ENCODE data around the gene CIAO2A.
"Not testable (repeated sequence)": the region's sequence is repeated elsewhere in the genome, so short reads cannot be mapped to it uniquely, and the experiment has no call there.

Gene CIAO2A

DNA sequence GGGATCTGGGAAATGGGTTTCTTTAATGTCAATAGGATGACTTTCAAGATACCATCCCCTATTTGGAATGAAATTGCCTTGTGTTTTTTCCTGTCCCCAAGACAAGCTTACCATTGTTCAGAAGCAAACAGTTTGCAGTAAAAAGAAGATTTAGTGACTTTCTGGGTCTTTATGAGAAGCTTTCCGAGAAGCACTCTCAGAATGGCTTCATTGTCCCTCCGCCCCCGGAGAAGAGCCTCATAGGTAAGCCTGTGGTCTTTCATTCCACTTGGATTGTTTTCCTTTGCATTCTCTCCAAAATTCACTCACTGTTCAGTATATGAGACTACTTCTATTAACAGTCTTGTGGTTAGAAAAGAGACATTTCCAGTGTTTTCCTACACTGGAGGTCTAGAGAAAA is 32.3 kb upstream of the CIAO2A start:
- peaks cover 4% of the 10 kb centered on the region for H3K4me1 Mint-ChIP-seq (ENCODE audit: low read depth)
- peaks cover 51% of the 10 kb centered on the region for H3K36me3 Mint-ChIP-seq (ENCODE audit: low read depth)
- no peak overlapping the region for H3K4me3 Mint-ChIP-seq
- no peaks in the 10 kb centered on the region for H3K27me3 Mint-ChIP-seq (ENCODE audit: low read depth)
- H3K27ac Mint-ChIP-seq: no peak overlapping the region
- no peaks in the 10 kb centered on the region for H3K9me3 Mint-ChIP-seq
- DNase-seq (ENCODE audit: low spot score): no peak

DNA sequence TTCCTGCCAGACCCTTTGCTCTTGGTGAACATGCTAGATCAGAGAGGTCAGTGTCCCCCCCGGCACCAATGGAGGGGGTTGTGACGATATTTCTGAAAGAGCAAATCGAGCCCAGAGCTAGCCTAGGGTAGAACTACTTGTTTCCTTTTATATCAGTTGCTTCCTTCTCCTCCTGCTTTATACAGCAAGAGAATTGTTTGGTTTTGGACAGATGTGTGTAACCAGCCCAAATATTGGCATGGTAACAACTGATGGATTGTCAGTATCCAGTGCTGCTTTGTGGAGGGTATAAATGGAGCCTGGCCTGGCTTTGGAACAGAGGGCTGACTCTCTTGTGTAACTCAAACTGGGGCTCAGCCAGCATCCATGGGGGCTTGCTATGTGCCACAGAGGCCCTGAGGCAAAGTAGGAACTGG is 29.3 kb upstream of the CIAO2A start:
- H3K27ac Mint-ChIP-seq: no peak overlapping the region
- H3K36me3 Mint-ChIP-seq (ENCODE audit: low read depth): peaks cover 52% of the 10 kb centered on the region
- no peak overlapping the region for H3K4me3 Mint-ChIP-seq
- H3K27me3 Mint-ChIP-seq (ENCODE audit: low read depth): no peaks in the 10 kb centered on the region
- peaks cover 3% of the 10 kb centered on the region for H3K4me1 Mint-ChIP-seq (ENCODE audit: low read depth)
- H3K9me3 Mint-ChIP-seq: no peaks in the 10 kb centered on the region
- no peak for DNase-seq (ENCODE audit: low spot score)

DNA sequence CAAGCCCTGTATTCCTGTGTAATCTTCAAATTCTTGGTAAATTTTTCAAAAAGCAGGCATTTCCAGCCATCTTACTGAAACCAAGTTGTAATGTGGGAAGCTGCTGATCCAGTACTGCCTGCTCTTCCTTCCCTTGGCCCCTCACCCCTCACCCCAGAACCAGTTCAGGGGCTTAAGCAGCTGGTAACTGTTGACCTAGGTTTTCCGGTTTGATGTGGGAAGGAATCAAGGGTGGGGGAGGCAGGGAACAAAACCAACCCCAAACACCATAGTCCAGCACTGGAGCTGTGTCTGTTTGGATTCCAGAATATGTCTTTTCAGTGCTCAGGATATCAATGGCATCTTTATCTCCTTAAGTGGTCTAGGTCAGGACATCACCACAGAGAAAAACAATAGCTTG is 28.8 kb upstream of the CIAO2A start:
- Mint-ChIP-seq H3K27me3 (ENCODE audit: low read depth) (no peaks in the 10 kb centered on the region), H3K27ac (no peak overlapping the region), H3K36me3 (ENCODE audit: low read depth) (peaks cover 50% of the 10 kb centered on the region), H3K9me3 (no peaks in the 10 kb centered on the region), H3K4me1 (ENCODE audit: low read depth) (no peaks in the 10 kb centered on the region), H3K4me3 (no peak overlapping the region)
- DNase-seq (ENCODE audit: low spot score): no peak

DNA sequence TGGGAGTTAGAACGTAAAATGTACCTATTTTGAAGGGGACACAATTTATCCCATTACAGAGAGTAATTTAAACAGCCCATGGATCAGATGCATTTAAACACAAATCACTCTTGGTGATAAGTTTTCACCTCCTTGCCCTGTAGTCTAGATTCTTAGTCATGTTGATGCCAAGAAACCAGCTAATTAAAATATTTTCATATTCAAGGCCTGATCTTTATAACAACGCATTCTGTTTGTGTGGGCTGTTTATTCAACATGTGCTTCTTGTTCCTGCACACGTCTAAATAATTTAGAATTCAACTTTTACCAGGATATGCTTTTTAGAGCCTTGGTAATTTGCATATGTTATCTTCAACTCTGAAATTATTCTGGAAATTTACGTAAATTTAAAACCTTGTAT is 28.0 kb upstream of the CIAO2A start:
- no peak for DNase-seq (ENCODE audit: low spot score)
- Mint-ChIP-seq H3K4me1 (ENCODE audit: low read depth) (no peaks in the 10 kb centered on the region), H3K27me3 (ENCODE audit: low read depth) (no peaks in the 10 kb centered on the region), H3K36me3 (ENCODE audit: low read depth) (peaks cover 48% of the 10 kb centered on the region), H3K27ac (no peak overlapping the region), H3K9me3 (no peaks in the 10 kb centered on the region), H3K4me3 (no peak overlapping the region)

DNA sequence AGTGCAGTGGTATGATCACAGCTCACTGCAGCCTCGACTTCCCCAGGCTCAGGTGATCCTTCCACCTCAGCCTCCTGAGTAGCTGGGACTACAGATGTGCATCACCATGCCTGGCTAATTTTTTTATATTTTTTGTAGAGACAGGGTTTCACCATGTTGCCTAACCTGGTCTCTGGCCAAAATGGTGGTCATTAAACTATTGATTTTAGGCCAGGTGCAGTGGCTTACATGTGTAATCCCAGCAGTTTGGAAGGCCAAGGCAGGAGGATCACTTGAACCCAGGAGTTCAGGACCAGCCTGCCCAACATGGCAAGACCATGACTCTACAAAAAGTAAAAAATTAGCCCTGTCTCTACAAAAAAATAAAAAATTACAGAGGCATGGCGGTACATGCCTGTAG is 26.7 kb upstream of the CIAO2A start:
- H3K4me1 Mint-ChIP-seq (ENCODE audit: low read depth); H3K4me3 Mint-ChIP-seq; DNase-seq (ENCODE audit: low spot score); H3K9me3 Mint-ChIP-seq; H3K27me3 Mint-ChIP-seq (ENCODE audit: low read depth); H3K27ac Mint-ChIP-seq: not testable (repeated sequence)
- peaks cover 45% of the 10 kb centered on the region for H3K36me3 Mint-ChIP-seq (ENCODE audit: low read depth)

DNA sequence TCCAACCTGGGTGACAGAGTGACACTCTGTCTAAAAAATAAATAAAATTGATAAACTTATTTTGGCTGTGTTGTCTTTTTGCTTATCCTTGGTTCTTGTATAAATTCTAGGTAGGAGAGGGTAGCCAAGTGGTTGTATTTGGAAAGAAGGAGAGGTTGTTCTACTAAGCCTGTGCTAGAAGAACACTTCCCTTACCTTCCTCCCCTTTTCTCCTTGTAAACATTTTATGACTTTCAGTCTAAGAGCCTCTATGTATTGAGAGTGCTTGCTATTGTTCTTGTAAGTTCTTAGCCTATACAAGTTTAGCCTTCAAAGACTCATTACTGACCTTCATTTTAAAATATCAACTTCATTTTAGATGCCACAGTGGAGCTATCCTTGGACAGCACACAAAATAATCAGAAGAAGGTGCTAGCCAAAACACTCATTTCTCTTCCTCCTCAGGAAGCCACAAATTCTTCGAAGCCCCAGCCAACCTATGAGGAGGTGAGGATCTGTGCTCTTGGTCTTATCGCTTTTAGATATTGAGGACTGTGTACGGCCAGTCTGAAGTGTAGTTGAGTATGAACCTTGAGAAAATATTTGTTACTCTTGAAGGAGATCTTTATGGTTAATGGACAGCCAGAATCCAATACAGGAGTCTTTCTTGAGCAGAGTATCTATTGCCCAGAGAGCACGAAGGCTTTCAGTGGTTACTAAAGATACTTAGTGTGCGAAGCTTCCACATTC is 24.3 kb upstream of the CIAO2A start:
- no peaks in the 10 kb centered on the region for H3K27me3 Mint-ChIP-seq (ENCODE audit: low read depth)

DNA sequence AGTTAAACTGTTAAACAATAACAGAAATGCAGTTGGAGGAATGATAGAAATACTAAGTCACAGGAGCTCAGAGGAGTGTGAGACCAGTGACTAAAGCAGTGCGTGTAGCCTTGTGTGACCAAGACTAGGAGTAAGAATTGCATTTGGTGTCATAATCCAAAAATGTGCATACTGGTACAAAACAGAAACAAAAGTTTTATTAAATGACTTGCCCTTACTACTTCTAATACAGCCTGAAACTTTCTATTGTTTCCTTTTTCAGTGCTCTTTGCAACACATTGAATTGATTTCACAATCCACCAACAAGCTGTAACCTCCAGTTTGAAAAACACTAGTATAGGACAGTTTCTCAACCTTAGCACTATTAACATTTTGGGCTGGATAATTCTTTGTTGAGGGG is 19.3 kb upstream of the CIAO2A start:
- H3K9me3 Mint-ChIP-seq: no peaks in the 10 kb centered on the region
- DNase-seq (ENCODE audit: low spot score): no peak
- no peak overlapping the region for H3K27ac Mint-ChIP-seq
- no peak overlapping the region for H3K4me3 Mint-ChIP-seq
- no peaks in the 10 kb centered on the region for H3K27me3 Mint-ChIP-seq (ENCODE audit: low read depth)
- H3K36me3 Mint-ChIP-seq (ENCODE audit: low read depth): peaks cover 28% of the 10 kb centered on the region
- peaks cover 18% of the 10 kb centered on the region for H3K4me1 Mint-ChIP-seq (ENCODE audit: low read depth)

More for the DNA sequence above, 24.3 kb upstream of the CIAO2A start:
- Mint-ChIP-seq H3K4me3 (no peak overlapping the region), H3K9me3 (no peaks in the 10 kb centered on the region), H3K4me1 (ENCODE audit: low read depth) (no peaks in the 10 kb centered on the region), H3K27ac (no peak overlapping the region), H3K36me3 (ENCODE audit: low read depth) (peaks cover 47% of the 10 kb centered on the region)
- no peak for DNase-seq (ENCODE audit: low spot score)

DNA sequence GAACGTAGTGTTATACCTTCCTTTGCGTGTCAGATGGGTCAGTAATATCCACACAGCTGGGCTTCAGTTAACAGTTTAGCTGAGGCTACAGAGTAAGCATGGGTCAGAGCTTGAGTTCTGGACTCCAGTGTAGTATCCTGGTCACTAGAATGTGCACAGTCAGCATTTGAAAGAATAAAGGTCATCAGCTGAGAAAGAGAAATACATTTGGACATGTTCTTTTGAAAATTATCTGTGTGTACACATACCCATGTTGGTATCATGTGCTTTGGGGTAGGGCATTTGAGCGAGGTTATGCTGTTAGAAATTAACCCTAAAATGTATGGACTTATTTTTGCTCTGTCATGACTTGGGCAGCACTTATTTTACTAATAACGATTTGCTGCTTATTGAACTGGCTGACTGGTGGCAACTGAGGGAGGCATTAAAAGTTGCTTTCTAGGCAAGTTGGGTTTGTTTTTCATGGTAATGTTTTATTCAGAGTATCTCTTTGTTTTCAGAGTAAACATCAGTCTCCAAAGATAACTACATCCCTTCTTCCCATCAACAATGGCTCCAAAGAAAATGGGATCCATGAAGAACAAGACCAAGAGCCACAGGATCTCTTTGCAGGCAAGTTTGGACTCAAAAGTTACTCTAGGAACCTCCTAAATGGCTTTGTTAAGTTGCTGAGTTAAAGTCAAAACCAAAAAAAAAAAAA is 18.6 kb upstream of the CIAO2A start:
- H3K4me3 Mint-ChIP-seq: no peak overlapping the region
- no peaks in the 10 kb centered on the region for H3K27me3 Mint-ChIP-seq (ENCODE audit: low read depth)
- no peak for DNase-seq (ENCODE audit: low spot score)
- H3K4me1 Mint-ChIP-seq (ENCODE audit: low read depth): peaks cover 18% of the 10 kb centered on the region
- H3K9me3 Mint-ChIP-seq: no peaks in the 10 kb centered on the region
- H3K36me3 Mint-ChIP-seq (ENCODE audit: low read depth): peaks cover 25% of the 10 kb centered on the region
- no peak overlapping the region for H3K27ac Mint-ChIP-seq

DNA sequence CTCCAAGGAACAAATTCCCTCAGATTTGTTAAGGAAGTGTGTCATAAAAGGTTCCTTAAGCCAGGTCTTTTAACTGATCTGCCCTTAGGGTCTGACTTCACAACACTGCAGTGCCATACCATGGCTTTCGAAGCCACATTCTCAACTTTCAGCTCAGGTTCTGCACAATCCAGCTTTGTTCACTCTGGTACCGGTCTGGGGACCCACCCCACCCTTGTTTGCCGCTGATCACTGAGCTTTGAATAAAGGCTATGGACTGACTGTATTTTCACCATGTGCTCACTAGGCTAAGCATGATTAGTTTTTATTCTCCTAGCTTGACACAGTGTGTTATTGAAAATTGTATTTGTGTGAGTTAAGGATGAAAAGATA is 18.0 kb upstream of the CIAO2A start:
- Mint-ChIP-seq H3K9me3 (no peaks in the 10 kb centered on the region), H3K36me3 (ENCODE audit: low read depth) (peaks cover 24% of the 10 kb centered on the region), H3K27me3 (ENCODE audit: low read depth) (no peaks in the 10 kb centered on the region), H3K4me1 (ENCODE audit: low read depth) (peaks cover 20% of the 10 kb centered on the region), H3K4me3 (no peak overlapping the region), H3K27ac (no peak overlapping the region)
- DNase-seq (ENCODE audit: low spot score): no peak

DNA sequence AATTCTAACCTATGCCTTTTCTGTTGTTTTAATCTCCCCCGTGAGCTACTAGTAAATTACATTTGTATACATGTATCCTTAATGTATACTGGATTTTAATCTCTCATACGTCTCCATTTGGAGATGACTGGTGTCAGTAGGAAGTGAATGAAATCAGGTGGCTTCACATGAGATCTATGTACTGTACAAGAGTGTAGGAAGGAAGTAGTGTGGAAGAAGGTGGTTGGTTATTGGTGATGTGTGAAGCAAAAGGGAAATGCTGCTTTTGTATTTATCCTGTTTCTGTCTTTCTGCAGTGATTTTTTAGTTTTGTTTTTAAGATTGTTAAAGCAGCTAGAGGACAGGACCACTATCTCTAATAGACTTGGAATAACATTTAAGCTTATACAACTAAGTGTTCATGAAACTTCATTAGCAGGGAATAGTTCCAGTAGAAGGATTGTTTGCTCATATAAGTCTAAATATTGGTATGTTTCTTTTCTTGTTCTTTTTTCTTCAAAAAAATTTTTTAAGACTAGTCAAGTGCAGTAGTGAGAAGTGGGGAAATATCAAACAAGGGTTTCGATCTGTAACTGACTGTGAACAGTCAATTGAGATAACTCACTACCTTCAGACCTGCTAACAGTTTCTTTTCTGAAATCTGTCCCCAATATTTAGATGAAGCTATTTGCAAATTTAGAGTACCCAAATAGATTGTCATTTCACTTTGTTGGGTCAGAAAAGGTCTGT is 17.5 kb upstream of the CIAO2A start:
- peak overlapping the region; percentile 5 for H3K4me3 Mint-ChIP-seq
- no peak for DNase-seq (ENCODE audit: low spot score)
- peak overlapping the region; percentile 70 for H3K27ac Mint-ChIP-seq
- no peaks in the 10 kb centered on the region for H3K27me3 Mint-ChIP-seq (ENCODE audit: low read depth)
- peaks cover 20% of the 10 kb centered on the region for H3K4me1 Mint-ChIP-seq (ENCODE audit: low read depth)
- H3K9me3 Mint-ChIP-seq: no peaks in the 10 kb centered on the region
- peaks cover 27% of the 10 kb centered on the region for H3K36me3 Mint-ChIP-seq (ENCODE audit: low read depth)

DNA sequence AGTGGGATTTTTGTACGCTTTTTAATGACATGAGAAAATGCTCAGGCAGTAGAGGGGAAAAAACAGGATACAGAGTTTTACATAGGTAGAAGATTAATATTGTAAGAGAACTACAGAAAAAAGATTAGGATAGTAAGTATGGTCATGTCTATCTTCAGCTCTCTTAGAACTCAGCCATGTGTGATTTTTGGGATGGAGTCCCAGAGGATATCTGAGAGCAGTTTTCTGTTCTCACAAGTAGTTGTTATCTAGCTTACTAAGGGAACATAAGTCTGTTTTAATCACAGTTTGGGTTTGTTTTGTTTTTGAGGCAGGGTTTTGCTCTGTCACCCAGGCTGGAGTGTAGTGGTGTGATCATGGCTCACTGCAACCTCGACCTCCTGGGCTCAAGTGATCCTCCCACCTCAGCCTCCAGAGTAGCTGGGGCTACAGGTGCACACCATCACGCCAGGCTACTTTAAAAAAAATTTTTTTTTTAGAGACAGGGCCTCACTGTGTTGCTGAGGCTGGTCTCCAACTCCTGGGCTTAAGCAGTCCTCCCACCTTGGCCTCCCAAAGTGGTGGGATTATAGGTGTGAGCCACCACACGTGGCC is 16.6 kb upstream of the CIAO2A start:
- Mint-ChIP-seq H3K36me3 (ENCODE audit: low read depth) (peaks cover 24% of the 10 kb centered on the region), H3K27ac (peak overlapping the region; percentile 70), H3K4me1 (ENCODE audit: low read depth) (peaks cover 20% of the 10 kb centered on the region)
- not testable (repeated sequence) for DNase-seq (ENCODE audit: low spot score); H3K27me3 Mint-ChIP-seq (ENCODE audit: low read depth); H3K9me3 Mint-ChIP-seq; H3K4me3 Mint-ChIP-seq

DNA sequence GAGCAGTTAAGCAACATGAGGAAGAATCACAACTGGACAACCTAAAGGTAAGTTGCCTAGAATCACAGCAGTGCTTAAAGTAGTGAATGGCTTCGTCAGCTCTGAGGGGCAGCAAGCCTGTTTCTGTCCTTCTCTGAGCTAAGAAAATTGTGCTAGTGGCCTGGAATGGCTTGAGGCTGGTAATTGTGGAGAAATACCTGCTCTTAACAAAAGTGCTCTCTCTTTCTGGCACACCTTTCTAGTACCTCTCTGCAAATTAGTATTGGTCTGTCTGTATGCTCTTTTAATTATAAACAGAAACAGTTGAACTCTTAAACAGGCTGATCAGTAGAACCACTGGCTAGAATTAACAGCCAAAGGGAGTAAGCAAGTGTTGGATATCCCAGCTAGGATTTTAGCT is 13.7 kb upstream of the CIAO2A start:
- Mint-ChIP-seq H3K9me3 (no peaks in the 10 kb centered on the region), H3K36me3 (ENCODE audit: low read depth) (peaks cover 8% of the 10 kb centered on the region), H3K4me1 (ENCODE audit: low read depth) (peaks cover 30% of the 10 kb centered on the region), H3K4me3 (no peak overlapping the region), H3K27me3 (ENCODE audit: low read depth) (no peaks in the 10 kb centered on the region), H3K27ac (no peak overlapping the region)
- no peak for DNase-seq (ENCODE audit: low spot score)

DNA sequence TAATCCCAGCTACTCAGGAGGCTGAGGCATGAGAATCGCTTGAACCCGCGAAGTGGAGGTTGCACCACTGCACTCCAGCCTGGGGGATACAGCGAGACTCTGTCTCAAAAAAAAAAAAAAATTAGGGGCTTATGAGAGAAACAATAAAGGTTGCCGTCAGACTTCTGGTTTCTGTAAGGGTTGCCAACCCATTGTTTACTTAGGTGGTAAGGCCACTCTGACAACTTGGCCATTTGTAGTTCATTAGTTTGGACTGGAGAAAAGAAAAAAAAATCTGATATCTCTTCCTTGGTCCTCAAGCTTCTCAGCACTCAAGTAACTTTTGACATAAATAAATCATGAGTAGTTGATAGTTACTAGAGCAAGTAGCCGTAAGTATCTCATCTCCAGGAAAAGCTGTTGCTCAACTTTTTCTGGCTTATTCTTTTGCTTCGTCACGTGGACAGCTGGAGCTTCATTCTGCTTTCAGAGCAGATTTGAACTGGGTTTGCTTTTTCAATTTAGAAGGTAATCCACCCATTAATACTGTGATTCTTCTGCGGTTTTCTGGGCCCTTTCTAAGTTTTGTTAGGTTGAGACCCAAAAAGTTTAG is 11.6 kb upstream of the CIAO2A start:
- Mint-ChIP-seq H3K27ac (no peak overlapping the region), H3K27me3 (ENCODE audit: low read depth) (no peaks in the 10 kb centered on the region), H3K4me3 (no peak overlapping the region), H3K36me3 (ENCODE audit: low read depth) (peaks cover 11% of the 10 kb centered on the region), H3K4me1 (ENCODE audit: low read depth) (peaks cover 23% of the 10 kb centered on the region), H3K9me3 (no peaks in the 10 kb centered on the region)
- DNase-seq (ENCODE audit: low spot score): no peak

DNA sequence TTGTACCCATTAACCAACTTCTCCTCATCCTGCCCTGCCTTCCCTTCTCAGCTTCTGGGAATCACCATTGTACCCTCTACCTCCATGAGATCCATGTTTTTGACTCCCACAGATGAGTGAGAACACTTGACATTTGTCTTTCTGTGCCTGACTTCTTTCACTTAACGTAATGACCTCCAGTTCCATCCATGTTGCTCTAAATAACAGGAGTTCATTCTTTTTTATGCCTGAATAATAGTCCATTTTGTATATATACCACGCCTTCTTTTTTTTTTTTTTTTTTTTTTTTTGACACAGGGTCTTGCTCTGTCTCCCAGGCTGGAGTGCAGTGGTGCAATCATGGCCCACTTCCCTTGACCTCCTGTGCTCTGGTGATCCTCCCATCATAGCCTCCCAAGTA is 8.9 kb upstream of the CIAO2A start:
- no peak overlapping the region for H3K27ac Mint-ChIP-seq
- no peak overlapping the region for H3K4me3 Mint-ChIP-seq
- no peaks in the 10 kb centered on the region for H3K27me3 Mint-ChIP-seq (ENCODE audit: low read depth)

More for the DNA sequence above, 8.9 kb upstream of the CIAO2A start:
- Mint-ChIP-seq H3K9me3 (no peaks in the 10 kb centered on the region), H3K4me1 (ENCODE audit: low read depth) (peaks cover 26% of the 10 kb centered on the region), H3K36me3 (ENCODE audit: low read depth) (peaks cover 15% of the 10 kb centered on the region)
- DNase-seq (ENCODE audit: low spot score): no peak
